ENCODE data around the gene DGKI. TPM values are rescaled to one million over a fixed set of nuclear protein-coding genes. Genes with fewer than 3 reads are reported as not detected.

Gene DGKI
- 1.5 TPM for total RNA-seq

DNA sequence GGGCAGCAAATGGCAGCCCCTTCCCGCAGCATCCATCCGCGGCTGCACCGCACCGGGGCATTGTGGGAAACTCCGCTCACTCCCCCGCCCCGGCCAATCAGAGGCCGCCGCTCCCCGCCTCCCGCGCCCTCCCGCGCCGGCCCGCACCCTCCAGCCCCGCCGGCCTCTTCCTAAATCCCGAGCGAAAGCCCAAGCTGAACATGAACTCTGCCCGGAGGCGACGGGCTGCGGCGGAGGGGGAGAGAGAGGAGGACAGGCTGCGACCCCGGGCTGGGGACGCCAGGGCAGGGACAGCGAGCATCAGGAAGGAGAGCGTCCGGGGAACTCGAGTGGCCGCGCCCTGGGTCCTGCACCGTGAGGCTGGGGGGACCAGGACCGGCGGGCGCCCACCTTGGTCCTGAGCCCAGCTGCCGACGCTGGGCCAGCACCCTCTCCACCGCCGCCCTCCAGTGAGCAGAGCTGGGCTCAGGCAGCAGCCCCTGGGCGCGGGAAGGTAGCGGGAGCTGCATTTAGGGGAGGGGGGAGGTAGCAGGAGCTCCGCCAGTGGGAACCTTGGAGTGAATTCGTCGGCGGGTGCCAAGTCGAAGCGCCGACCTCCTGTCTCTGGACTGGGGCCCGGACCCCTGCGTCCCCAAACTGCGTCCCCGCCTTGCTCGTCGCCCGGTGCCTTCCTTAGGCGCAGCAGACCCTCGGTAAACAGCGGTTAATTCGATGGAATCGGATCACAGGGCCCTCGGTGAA, at the start of gene DGKI:
TSS of gene DGKI (minus strand) at position 148 of the 741 bp plus-strand sequence.
- no peak for DNase-seq

DNA sequence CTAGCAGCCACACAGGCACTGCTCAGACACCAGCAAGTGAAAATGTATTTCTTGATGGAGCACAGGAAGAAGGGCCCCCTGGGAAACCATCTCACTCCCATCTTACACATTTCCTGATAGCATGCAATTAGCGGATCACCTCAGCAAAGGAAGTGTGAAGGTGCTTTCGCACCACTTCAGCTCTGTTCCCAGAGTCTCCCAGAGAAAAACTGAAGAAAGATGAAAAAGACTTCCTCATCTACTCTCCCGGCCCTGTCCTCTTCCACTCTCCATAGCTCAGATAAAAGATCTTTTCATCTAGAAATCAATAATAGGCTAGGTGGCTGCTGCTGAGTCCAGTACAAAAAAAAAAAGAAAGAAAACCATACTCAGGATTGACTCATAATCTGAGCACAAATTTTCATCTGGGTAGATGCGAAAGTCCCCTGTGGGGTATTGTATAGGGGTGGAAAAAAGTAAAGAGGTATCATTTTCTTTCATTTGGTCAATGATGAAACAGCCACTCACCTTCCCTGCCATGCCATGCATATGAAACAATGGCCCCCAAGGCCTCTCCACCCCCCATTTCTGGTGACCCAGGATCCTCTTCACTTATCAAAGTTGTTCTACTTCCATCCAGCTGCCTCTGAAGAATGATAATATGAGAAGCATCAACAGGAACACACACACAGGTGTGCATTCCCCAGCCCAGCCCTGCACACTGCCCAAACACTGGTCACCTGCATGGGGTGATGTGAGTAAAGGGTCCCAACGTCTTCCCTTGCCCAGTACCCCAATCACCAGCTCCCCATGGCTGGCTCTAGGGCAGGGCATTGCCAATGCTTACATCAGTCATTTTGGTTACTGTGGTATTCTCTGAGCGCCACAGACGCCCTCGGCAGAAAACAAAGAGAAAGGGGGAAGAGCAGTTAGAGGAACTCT, 48.8 kb upstream of the DGKI start:
- DNase-seq: no peak

DNA sequence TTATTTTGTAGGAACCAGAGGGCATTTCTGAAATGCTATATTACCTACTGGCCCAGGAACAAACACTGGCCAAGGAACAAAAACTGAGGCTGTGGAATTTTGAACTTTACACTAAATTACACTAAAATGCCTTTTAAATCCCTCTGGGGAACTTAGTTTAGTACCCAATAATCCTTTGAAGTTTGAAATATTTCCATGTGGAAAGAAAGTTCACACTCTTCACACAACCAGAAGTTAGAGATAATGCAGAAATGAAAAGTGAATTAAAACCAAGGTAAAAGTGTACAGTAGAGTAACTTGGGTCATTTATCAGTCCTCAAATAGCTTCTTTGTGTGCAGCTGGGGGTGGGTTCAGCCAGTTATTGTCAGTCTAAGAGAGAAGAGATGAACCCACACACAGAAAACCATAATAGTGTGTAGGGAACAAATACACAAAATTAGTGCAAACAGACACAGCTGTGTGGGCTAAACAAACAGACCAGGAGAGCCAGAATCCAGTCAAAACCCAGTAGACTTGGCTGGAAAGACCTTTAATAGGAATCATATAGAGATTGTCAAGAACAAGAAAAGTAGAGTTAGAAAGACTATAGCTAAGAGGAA, 46.5 kb upstream of the DGKI start:
- no peak for DNase-seq

DNA sequence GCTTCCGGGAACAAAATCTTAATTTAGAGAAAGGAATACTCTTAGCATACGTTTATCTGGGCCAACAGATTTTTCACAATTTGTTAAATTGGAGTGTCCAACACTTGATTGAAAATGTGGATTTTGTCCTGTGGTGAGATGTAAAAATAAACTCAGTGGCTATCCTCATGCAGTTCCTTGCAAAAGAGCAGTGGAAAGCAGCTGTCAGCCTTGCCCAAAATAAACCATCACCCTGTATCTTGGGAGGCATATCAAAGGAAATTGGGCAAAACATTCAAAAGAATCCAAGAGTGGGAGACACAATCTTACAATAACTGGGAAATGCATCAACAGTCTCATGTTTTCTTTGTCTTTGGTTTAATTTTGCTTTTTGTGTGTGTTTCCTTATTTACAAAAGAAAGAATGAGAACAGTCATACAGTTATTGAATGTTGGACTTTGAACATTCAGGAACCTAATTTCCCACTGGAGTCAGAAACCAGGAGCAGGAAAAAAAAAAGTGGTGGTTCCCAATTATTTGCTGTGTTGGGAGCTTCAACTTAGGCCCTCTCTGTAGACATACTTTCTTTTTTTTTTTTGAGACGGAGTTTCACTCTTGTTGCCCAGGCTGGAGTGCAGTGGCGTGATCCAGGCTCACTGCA, 44.4 kb upstream of the DGKI start:
- no peak for DNase-seq

DNA sequence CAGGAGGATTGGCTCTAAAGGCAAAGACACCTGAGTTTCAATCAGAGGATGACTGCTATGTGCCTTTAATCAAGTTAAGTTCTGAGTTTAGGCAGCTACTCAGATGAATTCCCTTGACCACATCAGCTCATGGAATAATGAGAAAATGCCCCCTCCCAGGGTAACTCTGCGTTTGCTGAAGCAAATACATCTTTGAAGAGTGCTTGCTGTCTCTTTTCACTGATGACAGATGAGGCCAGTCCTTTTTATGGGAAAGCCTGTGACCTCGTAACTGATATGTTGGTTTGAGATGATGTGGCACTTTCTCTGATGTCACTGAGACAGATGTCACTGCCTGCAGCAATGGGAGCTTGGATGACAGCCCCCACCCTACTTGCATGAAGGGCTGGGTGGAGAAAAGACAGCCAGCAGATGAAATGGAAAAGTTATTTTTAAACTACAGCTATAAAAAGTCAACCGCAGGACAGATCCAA, 43.7 kb upstream of the DGKI start:
- peak; percentile 32 for DNase-seq

DNA sequence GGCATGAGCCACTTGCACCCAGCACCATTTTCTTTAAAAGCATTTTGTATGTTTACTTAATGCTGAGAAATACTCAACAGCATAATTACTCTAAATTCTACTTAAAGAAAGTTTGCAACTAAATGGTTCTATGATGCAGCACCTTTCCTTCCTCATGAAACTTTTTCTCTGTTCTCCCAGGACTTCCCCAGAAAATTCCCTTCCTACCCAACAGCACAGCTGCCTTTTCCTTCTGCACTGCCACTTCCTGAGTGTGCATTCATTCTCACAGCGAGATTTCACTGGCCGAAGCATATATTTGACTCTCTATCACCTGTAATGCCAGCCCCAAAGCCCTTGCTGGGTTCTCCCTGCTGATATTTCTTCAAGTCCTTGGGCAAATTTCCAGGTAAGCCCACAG, 41.5 kb upstream of the DGKI start:
- no peak for DNase-seq

DNA sequence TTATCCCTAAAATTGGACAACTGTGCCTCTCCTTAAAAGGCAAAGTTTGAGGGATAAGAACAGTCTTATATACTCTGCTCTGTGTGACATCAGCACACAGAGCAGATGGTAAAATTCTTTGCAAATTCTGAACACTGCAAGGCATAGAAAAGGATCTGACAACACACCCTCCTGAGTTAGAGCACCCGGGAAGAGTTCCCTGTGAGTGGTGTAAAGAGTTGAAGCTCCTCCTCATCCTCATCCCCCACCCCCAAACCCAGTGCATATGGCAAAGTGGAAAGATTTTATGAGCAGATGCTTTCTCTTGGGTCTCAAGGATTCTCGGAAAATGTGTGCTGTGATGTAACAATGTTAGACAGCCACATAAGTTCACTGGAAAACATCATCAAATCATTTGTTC, 40.0 kb upstream of the DGKI start:
- peak; percentile 84 for DNase-seq

DNA sequence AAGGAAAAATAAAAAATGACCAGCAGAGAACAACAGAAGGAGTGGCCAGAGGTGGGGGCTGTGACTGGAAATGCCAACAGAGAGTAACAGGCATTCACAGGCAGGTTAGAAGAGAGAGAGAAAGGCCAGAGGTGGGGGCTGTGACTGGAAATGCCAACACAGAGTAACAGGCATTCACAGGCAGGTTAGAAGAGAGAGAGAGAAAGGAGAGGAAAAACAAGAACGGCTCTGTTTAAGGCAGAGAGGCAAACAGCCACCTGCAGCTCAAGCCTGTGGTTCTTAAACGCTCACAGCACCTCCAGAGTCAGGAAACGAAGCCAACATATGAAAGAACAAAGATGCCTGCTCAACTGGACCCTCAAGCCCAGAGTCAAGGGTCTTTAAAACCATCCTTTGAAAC, 39.5 kb upstream of the DGKI start:
- no peak for DNase-seq

DNA sequence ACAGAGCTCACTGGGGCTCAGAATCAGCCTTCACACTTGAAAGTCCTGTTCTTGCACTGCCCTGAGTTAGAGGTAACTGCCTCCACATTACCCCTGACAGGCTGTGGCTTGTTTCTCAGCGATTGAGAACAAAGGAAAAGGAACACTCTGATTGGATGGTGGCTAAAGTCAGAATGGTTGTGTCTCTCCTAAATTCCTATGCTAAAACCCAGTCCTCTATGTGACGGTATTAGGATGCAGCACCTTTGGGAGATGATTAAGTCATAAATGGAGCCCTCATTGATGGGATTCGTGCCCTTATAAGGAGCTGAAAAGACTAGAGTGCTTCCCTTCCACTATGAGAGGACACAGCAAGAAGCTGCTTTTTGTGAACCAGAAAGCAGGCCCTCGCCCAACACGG, 38.9 kb upstream of the DGKI start:
- DNase-seq: no peak

DNA sequence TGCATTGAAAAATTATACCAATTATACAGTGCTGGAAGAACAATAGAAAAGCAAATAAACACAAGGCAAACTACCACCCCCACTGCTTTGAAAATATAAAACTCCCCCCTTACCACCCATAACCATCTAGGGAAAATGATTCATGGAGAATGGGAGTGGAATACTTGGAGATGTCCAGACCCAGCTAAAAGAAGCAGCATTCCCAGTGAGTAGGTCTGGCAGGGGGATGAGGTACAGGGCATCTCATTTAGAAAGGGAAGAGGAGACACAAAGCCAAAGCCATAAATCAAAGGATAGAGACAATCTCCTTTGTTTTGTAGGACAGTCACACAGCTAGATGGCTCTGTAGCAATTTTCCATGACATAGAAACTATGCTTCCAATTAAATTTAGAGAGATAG, 36.0 kb upstream of the DGKI start:
- no peak for DNase-seq

DNA sequence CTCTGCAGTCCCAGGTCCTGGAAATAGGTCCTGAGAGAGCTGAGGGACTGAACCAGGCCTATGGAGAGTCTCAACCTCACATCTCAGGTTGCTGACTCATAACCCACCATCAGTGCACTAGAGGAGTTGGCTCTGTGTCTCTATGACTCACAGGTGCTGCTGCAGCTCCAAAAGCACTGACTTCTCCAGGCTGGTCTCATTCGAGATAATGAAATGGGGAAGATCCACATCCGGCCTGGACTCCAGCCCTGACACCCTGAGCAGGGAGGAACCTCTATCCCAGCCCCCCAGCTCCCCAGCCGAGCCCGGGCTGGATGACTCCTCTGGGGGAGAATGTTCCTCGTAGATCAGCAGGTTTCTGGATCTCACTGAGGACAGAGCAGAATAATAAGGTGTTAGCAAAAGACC, 35.5 kb upstream of the DGKI start:
- DNase-seq: no peak

DNA sequence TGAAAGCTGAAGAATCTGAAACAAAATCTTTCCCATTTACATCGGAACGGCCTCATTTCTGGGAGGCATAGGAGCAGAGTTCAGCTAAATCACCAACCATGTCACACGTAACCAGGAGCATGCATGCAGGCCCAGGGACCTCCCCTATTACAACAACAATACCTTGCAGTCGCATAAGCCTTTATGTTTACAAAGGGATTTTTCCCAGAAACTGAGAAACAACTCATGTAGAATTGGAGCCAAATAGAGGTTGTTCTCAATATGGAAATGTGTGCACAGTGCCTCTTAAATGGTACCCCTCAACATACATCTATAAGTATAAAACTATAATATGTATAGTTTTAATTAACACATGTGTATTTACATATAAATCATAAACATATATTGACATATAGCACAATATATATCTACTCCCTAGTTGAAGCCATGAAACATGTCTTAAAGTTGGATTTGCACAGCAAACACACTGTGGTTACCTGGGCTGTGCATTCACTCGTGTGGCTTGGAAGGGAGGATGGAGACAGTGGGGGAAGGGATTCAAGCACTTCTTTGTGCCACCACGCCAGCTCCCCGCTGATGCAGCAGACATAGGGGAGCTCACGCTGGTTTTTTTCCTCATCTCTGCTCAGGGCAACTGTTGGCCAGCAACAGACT, 35.0 kb upstream of the DGKI start:
- no peak for DNase-seq

DNA sequence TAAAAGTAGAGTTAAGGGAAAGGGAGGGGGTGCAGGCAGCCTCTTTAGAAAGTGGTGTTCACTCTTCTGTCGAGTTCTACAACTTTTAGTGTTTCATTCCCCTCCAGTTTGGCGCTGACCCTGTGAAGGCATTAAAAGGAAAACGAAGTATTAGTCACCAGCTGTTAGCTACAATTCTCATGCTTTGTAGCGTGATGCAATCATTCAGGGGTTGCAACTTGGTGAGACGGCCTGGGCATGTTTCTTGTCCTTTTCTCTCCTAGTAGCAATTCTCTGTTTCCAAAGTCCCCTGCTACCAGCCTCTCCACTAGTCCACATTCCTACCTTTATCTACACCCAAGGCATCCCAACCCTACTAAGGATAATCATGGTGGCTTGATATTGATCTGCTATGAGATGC, 33.7 kb upstream of the DGKI start:
- no peak for DNase-seq

DNA sequence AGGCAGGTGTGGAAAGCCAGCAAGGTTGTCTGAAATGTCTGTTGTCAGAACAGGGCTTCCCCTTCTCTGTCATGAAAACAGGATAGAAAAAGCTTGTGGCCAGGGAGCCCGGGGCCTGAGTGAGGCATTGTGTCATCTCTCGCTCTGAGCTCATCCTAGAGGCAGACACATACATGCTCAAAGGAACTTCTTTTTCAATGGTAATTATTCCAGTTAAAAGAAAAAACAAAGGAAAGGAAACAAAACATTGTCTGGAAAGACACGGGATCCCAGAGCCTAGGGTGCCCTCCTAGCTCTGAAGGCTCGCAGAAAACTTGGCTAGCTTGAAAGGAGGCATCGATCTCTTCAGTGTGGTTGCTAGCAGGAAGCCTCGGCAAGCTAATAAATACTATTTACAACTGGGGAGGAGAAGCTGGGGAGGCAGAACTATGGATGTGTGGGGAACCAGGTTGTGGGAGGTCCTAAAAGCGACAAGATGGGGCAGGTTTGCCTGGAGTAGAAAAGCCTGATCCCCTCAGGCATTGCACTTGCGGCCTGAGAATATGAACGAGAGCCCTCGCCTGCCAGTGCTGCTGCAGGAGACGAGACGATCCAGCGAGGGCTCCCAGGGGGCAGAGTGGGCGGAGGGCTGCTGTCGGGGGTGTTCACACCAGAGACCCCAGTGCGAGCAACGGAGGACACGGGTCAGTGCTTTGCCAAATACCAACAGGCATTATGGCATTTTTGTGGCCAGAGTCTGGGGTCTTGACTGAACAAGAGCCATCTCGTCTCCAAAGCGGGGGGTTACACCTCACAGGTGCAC, 32.8 kb upstream of the DGKI start:
- peak; percentile 22 for DNase-seq

DNA sequence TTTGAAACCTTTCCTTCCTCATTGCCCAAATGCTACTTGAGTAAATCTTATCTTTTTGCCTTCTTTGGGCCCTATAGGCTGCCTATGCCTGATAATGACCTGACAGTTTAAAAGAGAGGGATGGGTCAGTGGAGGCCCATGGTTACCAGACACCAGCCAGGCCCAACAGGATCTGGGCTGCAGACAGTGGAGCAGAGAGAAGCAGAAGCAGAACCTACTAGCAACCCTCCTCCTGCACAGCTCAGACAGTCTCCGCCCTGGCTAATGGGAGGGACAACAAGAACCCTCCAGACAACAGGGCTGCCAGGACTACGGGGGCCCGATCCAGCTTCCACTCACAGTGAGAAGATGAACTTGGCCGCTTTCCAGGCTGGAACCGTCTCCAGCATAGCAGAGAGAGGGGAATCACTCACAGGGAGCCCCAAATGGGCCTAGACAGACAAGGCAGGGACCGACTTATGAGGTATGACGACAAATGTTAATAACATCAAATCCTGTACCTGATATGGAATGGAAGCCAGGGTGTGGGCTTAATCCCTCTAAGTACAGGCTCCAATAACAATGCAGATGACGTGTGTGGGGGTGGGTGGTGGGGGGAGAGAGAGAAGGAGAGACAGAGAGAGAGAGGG, 31.7 kb upstream of the DGKI start:
- DNase-seq: peak; percentile 96

DNA sequence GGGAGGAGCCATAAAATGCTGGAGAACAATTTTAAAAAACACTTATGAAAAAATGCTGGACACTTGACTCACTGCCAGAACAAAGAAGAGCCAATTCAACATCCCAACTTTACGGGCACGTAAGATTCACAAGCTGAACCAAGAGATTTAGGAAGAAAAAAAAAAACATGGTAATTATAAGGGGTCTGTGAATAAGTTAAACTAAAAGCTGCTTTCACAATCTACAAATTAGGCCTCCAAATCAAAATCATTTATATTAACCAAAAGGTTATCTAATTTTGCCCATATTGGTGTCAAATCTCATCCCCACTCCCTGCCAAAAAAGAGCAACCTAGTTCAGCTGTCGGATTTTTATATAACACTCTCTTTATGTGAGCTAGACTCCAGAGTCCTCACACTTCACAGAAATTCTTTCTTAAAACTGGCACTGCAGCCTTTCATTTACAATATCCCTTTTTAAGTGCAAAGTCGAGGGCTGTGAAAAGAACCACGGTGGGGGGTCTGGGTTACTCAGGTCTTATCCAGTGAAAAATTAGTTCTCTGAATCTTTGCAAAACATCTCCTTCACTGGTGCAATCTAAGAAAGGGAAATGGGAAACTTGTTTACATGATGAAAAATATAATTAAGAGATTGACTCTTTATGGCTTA, 30.4 kb upstream of the DGKI start:
- DNase-seq: no peak

DNA sequence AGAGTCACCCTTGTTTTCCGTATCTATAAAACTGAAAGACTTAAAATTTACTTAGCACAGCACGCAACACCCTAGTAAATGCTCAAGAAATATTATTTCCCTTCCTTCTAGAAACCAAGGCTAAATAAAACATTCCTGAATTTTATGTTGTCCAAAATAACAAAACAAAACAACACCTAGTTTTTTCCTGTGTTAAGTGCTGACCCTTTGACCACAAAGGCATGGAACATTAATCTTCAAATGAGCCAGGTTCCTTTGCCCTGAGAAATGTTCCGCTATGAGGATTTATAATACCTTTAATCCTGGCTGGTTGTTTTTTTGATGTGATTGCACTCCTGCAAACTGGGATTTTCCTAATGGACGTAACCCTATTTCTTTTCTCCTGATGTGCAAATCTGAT, 29.0 kb upstream of the DGKI start:
- no peak for DNase-seq

DNA sequence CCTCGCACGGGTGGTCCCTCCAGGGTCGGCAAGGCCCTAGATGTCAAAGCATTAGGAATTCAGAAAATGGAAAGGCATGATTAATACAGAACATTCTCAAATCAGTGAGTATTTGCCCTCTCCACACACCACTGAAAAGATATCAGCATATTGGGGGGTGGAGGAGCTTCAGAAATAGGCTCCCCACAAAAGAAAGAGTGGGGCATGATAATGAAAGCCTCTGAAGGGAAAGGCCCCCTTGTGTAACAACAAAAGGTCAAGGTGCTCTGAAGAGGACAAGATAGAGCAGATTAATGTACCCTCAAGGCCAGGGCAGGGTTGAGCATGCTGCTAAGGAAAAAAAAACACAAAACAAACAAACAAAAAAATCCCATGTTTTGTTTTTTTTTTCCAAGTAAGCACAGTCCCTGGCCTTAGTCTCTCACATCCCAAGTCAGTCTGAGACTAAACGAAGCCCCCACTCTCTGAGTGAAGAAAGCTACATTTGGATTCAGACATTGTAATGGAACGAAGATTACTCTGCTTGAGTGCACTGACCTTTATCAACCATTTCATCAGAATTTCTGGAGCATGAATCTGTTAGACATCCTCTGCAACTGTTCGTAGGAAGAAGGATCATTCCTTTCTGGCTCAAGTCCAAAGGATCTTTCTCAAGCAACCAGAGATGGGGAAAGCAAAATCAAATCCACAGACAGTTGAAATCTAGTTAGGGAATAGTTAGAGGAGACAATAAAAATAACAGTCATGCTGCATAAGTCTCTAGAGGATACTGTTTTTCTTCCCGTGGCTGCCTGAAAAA, 27.4 kb upstream of the DGKI start:
- peak; percentile 78 for DNase-seq

DNA sequence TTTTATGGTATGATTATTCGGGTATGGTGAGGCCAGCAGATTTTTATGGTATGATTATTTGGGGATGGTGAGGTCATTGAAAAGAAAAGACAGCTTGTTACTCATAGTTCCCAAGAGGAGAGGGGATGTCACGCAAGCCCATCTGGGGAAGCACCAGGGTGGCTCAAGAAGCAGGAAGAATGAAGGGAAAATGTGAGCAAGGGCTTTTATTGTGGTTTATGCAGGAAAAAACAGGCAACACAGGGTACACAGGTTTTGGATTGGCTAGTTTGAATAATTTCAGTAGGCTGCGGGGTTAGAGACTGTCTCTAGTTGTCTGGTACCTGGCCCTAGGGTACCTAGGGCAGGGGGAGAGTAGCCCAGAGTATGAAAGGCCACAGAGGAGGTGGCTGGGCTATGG, 26.8 kb upstream of the DGKI start:
- peak; percentile 49 for DNase-seq
